ENCODE data around the gene PRR18.

GRCh38 chr6:166348305-166348949 lies 40.2 kb upstream of the PRR18 start:
- TF ChIP-seq, protein P1, sequence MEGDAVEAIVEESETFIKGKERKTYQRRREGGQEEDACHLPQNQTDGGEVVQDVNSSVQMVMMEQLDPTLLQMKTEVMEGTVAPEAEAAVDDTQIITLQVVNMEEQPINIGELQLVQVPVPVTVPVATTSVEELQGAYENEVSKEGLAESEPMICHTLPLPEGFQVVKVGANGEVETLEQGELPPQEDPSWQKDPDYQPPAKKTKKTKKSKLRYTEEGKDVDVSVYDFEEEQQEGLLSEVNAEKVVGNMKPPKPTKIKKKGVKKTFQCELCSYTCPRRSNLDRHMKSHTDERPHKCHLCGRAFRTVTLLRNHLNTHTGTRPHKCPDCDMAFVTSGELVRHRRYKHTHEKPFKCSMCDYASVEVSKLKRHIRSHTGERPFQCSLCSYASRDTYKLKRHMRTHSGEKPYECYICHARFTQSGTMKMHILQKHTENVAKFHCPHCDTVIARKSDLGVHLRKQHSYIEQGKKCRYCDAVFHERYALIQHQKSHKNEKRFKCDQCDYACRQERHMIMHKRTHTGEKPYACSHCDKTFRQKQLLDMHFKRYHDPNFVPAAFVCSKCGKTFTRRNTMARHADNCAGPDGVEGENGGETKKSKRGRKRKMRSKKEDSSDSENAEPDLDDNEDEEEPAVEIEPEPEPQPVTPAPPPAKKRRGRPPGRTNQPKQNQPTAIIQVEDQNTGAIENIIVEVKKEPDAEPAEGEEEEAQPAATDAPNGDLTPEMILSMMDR (conservative IDR thresholded peaks at IDR 0.05) = no peak
- TF ChIP-seq ZFX (IDR thresholded peaks at IDR 0.05) = no peak

Measured in C4-2B (cell line).